ENCODE data around the gene HCN4. TPM values are rescaled to one million over a fixed set of nuclear protein-coding genes. Genes with fewer than 3 reads are reported as not detected.

Gene HCN4
- total RNA-seq, 1 donor from 2014 or later: 3.0 TPM

- Histone ChIP-seq H4K20me1 (ENCODE audit: insufficient read depth, low read length) (no peaks in the 10 kb centered on the region), H2AFZ (ENCODE audit: low read depth, low read length) (no peak overlapping the region), H3K9me3 (ENCODE audit: insufficient read depth, low read depth, low read length) (no peaks in the 10 kb centered on the region), H3K36me3 (ENCODE audit: insufficient read depth, low read length) (no peaks in the 10 kb centered on the region), H3K4me2 (ENCODE audit: low read length) (no peak overlapping the region), H3K27me3 (ENCODE audit: insufficient read depth, low read length) (no peaks in the 10 kb centered on the region), H3K4me1 (ENCODE audit: insufficient read depth, low read length) (no peaks in the 10 kb centered on the region), H3K9ac (ENCODE audit: low read length) (no peak overlapping the region), H3K79me2 (ENCODE audit: insufficient read depth, low read length) (no peaks in the 10 kb centered on the region), H3K27ac (ENCODE audit: low read depth, low read length) (no peak overlapping the region), H3K4me3 (ENCODE audit: insufficient read depth, low read depth, low read length) (no peak overlapping the region)
- no peak for DNase-seq (ENCODE audit: low read depth)
- Mint-ChIP-seq H3K4me1 (ENCODE audit: low read depth, unreplicated experiment) (peaks cover 5% of the 10 kb centered on the region), H3K9me3 (ENCODE audit: unreplicated experiment) (no peaks in the 10 kb centered on the region), H3K27ac (ENCODE audit: unreplicated experiment) (no peak overlapping the region), H3K27me3 (ENCODE audit: low read depth, unreplicated experiment) (peaks cover 14% of the 10 kb centered on the region), H3K4me3 (ENCODE audit: unreplicated experiment) (no peak overlapping the region), H3K36me3 (ENCODE audit: low read depth, unreplicated experiment) (no peaks in the 10 kb centered on the region)
- FAIRE-seq: no peak
- TF ChIP-seq CTCF (IDR thresholded peaks at IDR 0.05; ENCODE audit: insufficient read depth, low read depth, low read length) (no peak), EZH2 (IDR thresholded peaks at IDR 0.05; ENCODE audit: insufficient read depth, low read length) (no peak)
Measured at GRCh38 chr15:73322665-73323373, 45.9 kb downstream of the HCN4 start.

- Mint-ChIP-seq H3K36me3 (ENCODE audit: low read depth, unreplicated experiment) (no peaks in the 10 kb centered on the region), H3K9me3 (ENCODE audit: unreplicated experiment) (no peaks in the 10 kb centered on the region), H3K27me3 (ENCODE audit: low read depth, unreplicated experiment) (peaks cover 14% of the 10 kb centered on the region), H3K4me1 (ENCODE audit: low read depth, unreplicated experiment) (peaks cover 5% of the 10 kb centered on the region), H3K4me3 (ENCODE audit: unreplicated experiment) (no peak overlapping the region), H3K27ac (ENCODE audit: unreplicated experiment) (no peak overlapping the region)
- no peak overlapping the region for H3K9ac ChIP-seq (ENCODE audit: low read length)
- no peaks in the 10 kb centered on the region for H3K4me1 ChIP-seq (ENCODE audit: insufficient read depth, low read length)
- no peaks in the 10 kb centered on the region for H4K20me1 ChIP-seq (ENCODE audit: insufficient read depth, low read length)
- H2AFZ ChIP-seq (ENCODE audit: low read depth, low read length): no peak overlapping the region
- H3K79me2 ChIP-seq (ENCODE audit: insufficient read depth, low read length): no peaks in the 10 kb centered on the region
- DNase-seq (ENCODE audit: low read depth): no peak
- H3K4me2 ChIP-seq (ENCODE audit: low read length): no peak overlapping the region
- H3K27me3 ChIP-seq (ENCODE audit: insufficient read depth, low read length): no peaks in the 10 kb centered on the region
- TF ChIP-seq EZH2 (IDR thresholded peaks at IDR 0.05; ENCODE audit: insufficient read depth, low read length) (no peak), CTCF (IDR thresholded peaks at IDR 0.05; ENCODE audit: insufficient read depth, low read depth, low read length) (no peak)
- H3K9me3 ChIP-seq (ENCODE audit: insufficient read depth, low read depth, low read length): no peaks in the 10 kb centered on the region
- no peak overlapping the region for H3K4me3 ChIP-seq (ENCODE audit: insufficient read depth, low read depth, low read length)
- no peak overlapping the region for H3K27ac ChIP-seq (ENCODE audit: low read depth, low read length)
- FAIRE-seq: no peak
- no peaks in the 10 kb centered on the region for H3K36me3 ChIP-seq (ENCODE audit: insufficient read depth, low read length)
Measured at GRCh38 chr15:73321496-73322450, 47.0 kb downstream of the HCN4 start.
